H1 (cell line): ENCODE data around the gene GABRB2. TPM values are rescaled to one million over a fixed set of nuclear protein-coding genes. Genes with fewer than 3 reads are reported as not detected.

Source experiments
- CTCF ChIA-PET: fragments of 300-600 bp; sonication (Branson Sonifier 250); formaldehyde crosslinking; loops from one replicate; lab custom pipeline; 2021; ENCODE audit not compliant: partially characterized antibody; lab: Charles Lee
- POLR2A ChIA-PET: fragments of 300-600 bp; sonication (Branson Sonifier 250); formaldehyde crosslinking; loops from one replicate; lab custom pipeline; 2021; ENCODE audit warnings: inconsistent platforms; ENCODE audit not compliant: partially characterized antibody; lab: Charles Lee
- DNase-seq, 2 experiments: peaks; one replicate each; pipeline versions ENCODE4 v3.0.0 to v3.0.0-alpha.2; 2010 to 2022; ENCODE audit warnings: low spot score in 2 of 2, low read depth in 1 of 2, mixed read lengths in 1 of 2
- FAIRE-seq: peaks from 2 replicates; lab custom pipeline; 2011; peaks lifted over from hg19 to GRCh38; lab: Jason Lieb, UNC
- H2AFZ ChIP-seq: 2 replicates; pipeline ENCODE4 v1.8.1; 2012; ENCODE audit warnings: low read length, inconsistent platforms
- H2AK5ac ChIP-seq: 2 replicates; pipeline ENCODE4 v1.6.1; 2013; ENCODE audit warnings: low read depth, low read length
- H2BK120ac ChIP-seq: replicated peaks from 2 replicates; pipeline ENCODE3; 2013; ENCODE audit warnings: low read depth, low read length, inconsistent platforms
- H2BK12ac ChIP-seq: 2 replicates; pipeline ENCODE4 v1.6.1; 2013; ENCODE audit warnings: low read depth, low read length
- H2BK15ac ChIP-seq: 2 replicates; pipeline ENCODE4 v1.6.1; 2013; ENCODE audit warnings: low read length
- H2BK20ac ChIP-seq: 2 replicates; pipeline ENCODE4 v1.6.1; 2013; ENCODE audit warnings: low read length
- H2BK5ac ChIP-seq: 2 replicates; pipeline ENCODE4 v1.6.1; 2013; ENCODE audit warnings: low read depth, low read length
- H3K14ac ChIP-seq: 2 replicates; pipeline ENCODE4 v1.6.1; 2013; ENCODE audit warnings: inconsistent platforms; ENCODE audit not compliant: insufficient read length
- H3K18ac ChIP-seq: 2 replicates; pipeline ENCODE4 v1.6.1; 2013; ENCODE audit warnings: low read length; ENCODE audit errors: extremely low read depth
- H3K23ac ChIP-seq: 2 replicates; pipeline ENCODE4 v1.6.1; 2013; ENCODE audit warnings: inconsistent platforms; ENCODE audit not compliant: insufficient read length
- H3K23me2 ChIP-seq: 2 replicates; pipeline ENCODE4 v1.6.1; 2013; ENCODE audit warnings: low read depth, low read length
- H3K27ac ChIP-seq: 2 replicates; pipeline ENCODE4 v1.6.1; 2011; ENCODE audit warnings: low read depth, low read length, inconsistent platforms
- H3K27me3 ChIP-seq, 4 experiments: replicated peaks in 1 of 4; 1 replicate in 1 of 4; 2 replicates in 3 of 4; pipeline versions ENCODE4 v1.6.1 to v1.8.1; 2011 to 2013; ENCODE audit warnings: low read length in 3 of 4, mild to moderate bottlenecking in 3 of 4, inconsistent platforms in 2 of 4, mixed read lengths in 2 of 4, moderate library complexity in 1 of 4; ENCODE audit not compliant: control insufficient read depth in 3 of 4, insufficient read depth in 3 of 4; ENCODE audit errors: extremely low read depth in 1 of 4
- H3K36me3 ChIP-seq, 4 experiments: 2 replicates each; pipeline versions ENCODE4 v1.6.1 to v1.8.1; 2011 to 2013; ENCODE audit warnings: mild to moderate bottlenecking in 4 of 4, low read length in 3 of 4, moderate library complexity in 2 of 4, control low read depth in 1 of 4, inconsistent platforms in 1 of 4; ENCODE audit not compliant: insufficient read depth in 4 of 4, control insufficient read depth in 2 of 4
- H3K4ac ChIP-seq: replicated peaks from 2 replicates; pipeline ENCODE3; 2013; ENCODE audit warnings: low read length, low read depth, mixed read lengths, inconsistent platforms; ENCODE audit not compliant: insufficient read length
- H3K4me1 ChIP-seq, 4 experiments: replicated peaks in 1 of 4; 1 replicate in 1 of 4; 2 replicates in 3 of 4; pipeline versions ENCODE4 v1.6.1 to v1.8.1; 2011 to 2013; ENCODE audit warnings: low read length in 3 of 4, inconsistent platforms in 2 of 4, mixed read lengths in 1 of 4; ENCODE audit not compliant: insufficient read depth in 4 of 4, control insufficient read depth in 3 of 4
- H3K4me2 ChIP-seq, 2 experiments: 2 replicates each; pipeline versions ENCODE4 v1.6.1 to v1.8.1; 2011 to 2013; ENCODE audit warnings: low read depth in 2 of 2, low read length in 2 of 2, control low read depth in 1 of 2, inconsistent platforms in 1 of 2, mild to moderate bottlenecking in 1 of 2; ENCODE audit not compliant: insufficient read depth in 1 of 2
- H3K4me3 ChIP-seq, 4 experiments: fragments of 200-600, 300-600 bp in 1 of 4; sonication (generic), shearing (Covaris generic), sonication (Bioruptor Twin) in 1 of 4; 2 replicates each; pipeline versions ENCODE4 v1.5.1 to v1.8.1; 2011 to 2016; ENCODE audit warnings: low read length in 4 of 4, low read depth in 3 of 4, control low read depth in 2 of 4, inconsistent platforms in 2 of 4, mild to moderate bottlenecking in 2 of 4, mixed read lengths in 1 of 4, moderate library complexity in 1 of 4; ENCODE audit not compliant: insufficient read depth in 2 of 4; ENCODE audit errors: extremely low read depth in 1 of 4
- H3K56ac ChIP-seq: replicated peaks from 2 replicates; pipeline ENCODE3; 2013; ENCODE audit warnings: low read depth, mild to moderate bottlenecking, mixed read lengths, low read length, inconsistent platforms; ENCODE audit not compliant: insufficient read length
- H3K79me1 ChIP-seq: 2 replicates; pipeline ENCODE4 v1.6.1; 2013; ENCODE audit warnings: low read depth, low read length, control low read depth
- H3K79me2 ChIP-seq, 2 experiments: 2 replicates each; pipeline versions ENCODE4 v1.6.1 to v1.8.1; 2012 to 2013; ENCODE audit warnings: low read length in 2 of 2, mild to moderate bottlenecking in 2 of 2, inconsistent platforms in 1 of 2; ENCODE audit not compliant: insufficient read depth in 2 of 2, control insufficient read depth in 1 of 2
- H3K9ac ChIP-seq, 4 experiments: replicated peaks in 1 of 4; 1 replicate in 1 of 4; 2 replicates in 3 of 4; pipeline versions ENCODE4 v1.6.1 to v1.8.1; 2011 to 2013; ENCODE audit warnings: low read depth in 3 of 4, low read length in 3 of 4, control low read depth in 2 of 4, mild to moderate bottlenecking in 2 of 4, moderate library complexity in 2 of 4, inconsistent platforms in 1 of 4; ENCODE audit errors: extremely low read depth in 1 of 4
- H3K9me3 ChIP-seq, 2 experiments: 2 replicates each; pipeline versions ENCODE4 v1.6.1 to v1.8.1; 2012 to 2013; ENCODE audit warnings: mild to moderate bottlenecking in 2 of 2, moderate library complexity in 2 of 2, control low read depth in 1 of 2, inconsistent platforms in 1 of 2, low read depth in 1 of 2, low read length in 1 of 2, mixed read lengths in 1 of 2; ENCODE audit not compliant: insufficient read depth in 2 of 2
- H4K20me1 ChIP-seq, 2 experiments: replicated peaks in 1 of 2; 2 replicates each; pipeline versions ENCODE3 to v1.8.1; 2011 to 2013; ENCODE audit warnings: inconsistent platforms in 2 of 2, low read length in 2 of 2, mild to moderate bottlenecking in 1 of 2; ENCODE audit not compliant: insufficient read depth in 2 of 2, control insufficient read depth in 1 of 2
- H4K5ac ChIP-seq: 2 replicates; pipeline ENCODE4 v1.6.1; 2013; ENCODE audit warnings: low read length, low read depth, mixed read lengths, inconsistent platforms; ENCODE audit not compliant: insufficient read length
- H4K8ac ChIP-seq: 2 replicates; pipeline ENCODE4 v1.8.0; 2013; ENCODE audit warnings: mild to moderate bottlenecking, moderate library complexity, low read length, inconsistent platforms; ENCODE audit not compliant: insufficient read depth; ENCODE audit errors: extremely low read depth
- H4K91ac ChIP-seq: replicated peaks from 2 replicates; pipeline ENCODE3; 2013; ENCODE audit warnings: low read length, mixed read lengths, inconsistent platforms; ENCODE audit not compliant: insufficient read length
- ZNF274 ChIP-seq: IDR thresholded peaks from 2 replicates; pipeline ENCODE4 v1.7.0; 2012; ENCODE audit warnings: low read length, borderline replicate concordance; ENCODE audit errors: extremely low read depth
- WGBS, 2 experiments: shearing (Covaris generic) in 1 of 2; methylation state at CpG; one replicate each; pipeline versions ENCODE4 v1.1.6 to v1.1.7; 2013 to 2015; ENCODE audit warnings: low lambda C conversion rate in 2 of 2, mixed read lengths in 2 of 2, inconsistent platforms in 1 of 2, low coverage in 1 of 2, missing lambda C conversion rate in 1 of 2; ENCODE audit not compliant: insufficient replicate concordance in 2 of 2, insufficient coverage in 1 of 2, insufficient read length in 1 of 2; ENCODE audit errors: extremely low coverage in 1 of 2, missing lambda C conversion rate in 1 of 2; 5-methylcytosine and 5-hydroxymethylcytosine counted together
- polyA plus RNA-seq, 7 experiments: library from polyadenylated mRNA; depleted of rRNA in 3 of 7; stranded (reverse) in 5 of 7; unstranded in 2 of 7; fragments of >200 nt in 5 of 7; fragments of 200-250 nt in 2 of 7; gene quantifications; 1 replicate in 5 of 7; 2 replicates in 1 of 7; 4 replicates in 1 of 7; pipeline versions ENCODE4 v1.2.1 to v1.2.3, GENCODE V29; 2011 to 2013; ENCODE audit warnings: missing spikeins in 2 of 7, mixed read lengths in 2 of 7
- total RNA-seq: library from RNA; stranded (reverse); fragmentation: NEBNext Ultra II Directional; extraction: Animal tissue kit (Norgen Biotek cat#: 25700); gene quantifications from 2 replicates; pipeline ENCODE4 v1.2.1, GENCODE V29; 2021

GABRB2 gene
- total and polyA plus RNA-seq, 2 of the 8 experiments (the other 6 are each of a cell fraction or from before 2014, with no cell fraction given): 0.54 to 1.9 TPM

DNA sequence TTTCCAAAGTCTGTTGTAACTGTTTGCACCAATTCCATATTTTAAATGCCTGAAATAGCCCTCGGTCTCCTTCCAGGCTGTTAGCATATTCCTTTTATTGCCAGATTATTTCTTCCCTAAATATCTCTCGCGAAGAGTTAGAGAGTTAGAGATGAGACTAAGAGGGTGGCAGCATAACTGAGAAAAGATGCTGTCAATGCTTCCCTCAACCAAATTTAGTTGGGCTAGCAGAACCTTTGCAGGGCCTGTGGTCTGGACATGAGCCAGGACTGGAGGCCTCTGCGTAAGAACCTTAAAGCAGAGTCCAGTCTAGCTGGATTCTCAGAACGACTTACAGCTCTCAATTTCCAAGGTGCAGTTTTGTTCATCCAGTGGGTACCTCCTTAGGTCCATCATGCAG is 135.9 kb downstream of the GABRB2 start:
- Histone ChIP-seq H3K4me3 (no peak overlapping the region), H3K79me2 (no peaks in the 10 kb centered on the region), H3K27ac (no peak overlapping the region), H2BK120ac (no peak overlapping the region), H3K4me2 (no peak overlapping the region), H4K5ac (no peak overlapping the region), H2BK20ac (no peak overlapping the region), H3K56ac (no peak overlapping the region), H4K91ac (no peak overlapping the region), H4K20me1 (no peaks in the 10 kb centered on the region), H3K4ac (no peak overlapping the region), H4K8ac (no peak overlapping the region), H2BK12ac (no peak overlapping the region), H3K23ac (no peak overlapping the region), H3K9me3 (no peaks in the 10 kb centered on the region), H3K9ac (no peak overlapping the region), H2AFZ (no peak overlapping the region), H2BK15ac (no peak overlapping the region), H3K27me3 (no peaks in the 10 kb centered on the region), H2AK5ac (no peak overlapping the region), H3K4me1 (no peaks in the 10 kb centered on the region), H3K36me3 (no peaks in the 10 kb centered on the region), H3K18ac (no peak overlapping the region), H3K23me2 (no peaks in the 10 kb centered on the region; the same call in 1 of the 2 replicates), H2BK5ac (no peak overlapping the region), H3K14ac (no peak overlapping the region), H3K79me1 (no peaks in the 10 kb centered on the region)
- no peak for FAIRE-seq
- ChIA-PET CTCF (no interaction called here), POLR2A (no interaction called here)
- DNase-seq: no peak
- no peak for TF ChIP-seq ZNF274
- 94% methylated on average over 5 of the region's 5 CpGs; no CpG with 5 or more reads in 1 of the 2 experiments for WGBS, 2 experiments
